A549 (cell line): ENCODE results near the gene ADAMTS2. TPM values are rescaled to one million over a fixed set of nuclear protein-coding genes. Genes with fewer than 3 reads are reported as not detected.

Source experiments
- ATAC-seq, 2 experiments: fragments of 200-7000 bp in 1 of 2; fragments of >200 bp in 1 of 2; cut with Nextera tagmentation in 1 of 2; cut with Tn5 transposase in 1 of 2; 3 replicates each; pipeline versions ENCODE4 v1.8.0 to v1.9.1; 2018 to 2020; ENCODE audit warnings: mild to moderate bottlenecking in 1 of 2, moderate library complexity in 1 of 2
- CTCF ChIA-PET: fragments of 300-600 bp; sonication (Branson Sonifier 250); formaldehyde crosslinking; extraction: SDS; loops from one replicate; lab custom pipeline; 2021; ENCODE audit warnings: antibody characterized with exemption, inconsistent platforms; lab: Yijun Ruan, JAX
- POLR2A ChIA-PET: fragments of 350-600 bp; formaldehyde crosslinking; extraction: SDS; loops from one replicate; lab custom pipeline; 2021; ENCODE audit warnings: antibody characterized with exemption, inconsistent platforms; lab: Yijun Ruan, JAX
- DNase-seq, 2 experiments: peaks; one replicate each; pipeline versions ENCODE4 v3.0.0 to v3.0.0-alpha.2; 2011 to 2016; ENCODE audit warnings: low read depth in 1 of 2, low spot score in 1 of 2
- FAIRE-seq: peaks from 2 replicates; lab custom pipeline; 2011; peaks lifted over from hg19 to GRCh38; lab: Jason Lieb, UNC
- H3K27ac ChIP-seq, 2 experiments: fragments of >200 bp; sonication (Bioruptor Twin); formaldehyde crosslinking; 3 replicates each; pipeline ENCODE4 v1.5.1; 2016 to 2017
- H3K4me1 ChIP-seq: fragments of >200 bp; sonication (Bioruptor Twin); formaldehyde crosslinking; 3 replicates; pipeline ENCODE4 v1.6.1; 2016
- H3K4me2 ChIP-seq: fragments of >200 bp; sonication (Bioruptor Twin); formaldehyde crosslinking; 3 replicates; pipeline ENCODE4 v1.6.1; 2016
- H3K4me3 ChIP-seq: fragments of >200 bp; sonication (Bioruptor Twin); formaldehyde crosslinking; 3 replicates; pipeline ENCODE4 v1.5.1; 2016
- H3K9me3 ChIP-seq: fragments of >200 bp; sonication (Bioruptor Twin); formaldehyde crosslinking; 3 replicates; pipeline ENCODE4 v1.6.1; 2016
- BHLHE40 ChIP-seq: IDR thresholded peaks from 2 replicates; pipeline ENCODE4 v1.6.1; 2012; ENCODE audit warnings: low read depth, low read length, inconsistent platforms
- CBX8 ChIP-seq: fragments of 200-600 bp; sonication (generic); IDR thresholded peaks from 2 replicates; pipeline ENCODE4 v1.6.1; 2016
- CEBPB ChIP-seq, 2 experiments: fragments of >200 bp in 1 of 2; sonication (Bioruptor Twin) in 1 of 2; formaldehyde crosslinking in 1 of 2; IDR thresholded peaks; 2 replicates each; pipeline ENCODE4 v1.6.1; 2012 to 2016
- ESRRA ChIP-seq: fragments of 150-350 bp; IDR thresholded peaks from 2 replicates; pipeline ENCODE4 v1.6.1; 2014; ENCODE audit warnings: mild to moderate bottlenecking, low read length, borderline replicate concordance
- FOXS1 ChIP-seq: fragments of 250-450 bp; sonication (Bioruptor Pico); IDR thresholded peaks from 2 replicates; pipeline ENCODE4 v1.5.0; 2020; ENCODE audit warnings: mild to moderate bottlenecking, moderate library complexity
- GATA3 ChIP-seq: IDR thresholded peaks from 2 replicates; pipeline ENCODE4 v1.6.1; 2012; ENCODE audit warnings: borderline replicate concordance
- HOXB13 ChIP-seq: fragments of 250-450 bp; sonication (Bioruptor Pico); IDR thresholded peaks from 2 replicates; pipeline ENCODE4 v1.5.0; 2020; ENCODE audit warnings: low read depth, mild to moderate bottlenecking, moderate library complexity
- JUNB ChIP-seq: fragments of >200 bp; sonication (Bioruptor Twin); formaldehyde crosslinking; IDR thresholded peaks from 2 replicates; pipeline ENCODE4 v1.6.1; 2016
- MYC ChIP-seq: IDR thresholded peaks from 2 replicates; pipeline ENCODE4 v1.6.1; 2012; ENCODE audit warnings: mild to moderate bottlenecking, inconsistent platforms, low read length, improper control_type of control experiment, borderline replicate concordance
- PHF8 ChIP-seq: fragments of 200-600 bp; sonication (generic); IDR thresholded peaks from 2 replicates; pipeline ENCODE4 v1.6.1; 2016; ENCODE audit warnings: low read depth, mild to moderate bottlenecking, antibody characterized with exemption, moderate library complexity, borderline replicate concordance
- POLR2AphosphoS2 ChIP-seq: conservative IDR thresholded peaks from 2 replicates; pipeline ENCODE4 v1.6.1; 2012; ENCODE audit warnings: low read length, improper control_type of control experiment, inconsistent platforms
- RARB ChIP-seq: fragments of 250-450 bp; sonication (Bioruptor Pico); IDR thresholded peaks from 2 replicates; pipeline ENCODE4 v1.8.0; 2021; ENCODE audit warnings: mild to moderate bottlenecking, moderate library complexity
- RCOR1 ChIP-seq: fragments of 150-350 bp; IDR thresholded peaks from 2 replicates; pipeline ENCODE4 v1.6.1; 2014; ENCODE audit warnings: antibody characterized with exemption, low read length, low read depth
- RNF2 ChIP-seq: fragments of 200-600 bp; sonication (generic); IDR thresholded peaks from 2 replicates; pipeline ENCODE4 v1.6.1; 2016; ENCODE audit warnings: low read depth, mild to moderate bottlenecking, antibody characterized with exemption, moderate library complexity, borderline replicate concordance
- SREBF2 ChIP-seq: fragments of 450-650 bp; IDR thresholded peaks from 2 replicates; pipeline ENCODE4 v1.6.1; 2014; ENCODE audit warnings: mild to moderate bottlenecking, moderate library complexity
- ZFP36 ChIP-seq: fragments of 450-650 bp; IDR thresholded peaks from 2 replicates; pipeline ENCODE4 v1.6.1; 2014; ENCODE audit warnings: borderline replicate concordance; ENCODE audit not compliant: partially characterized antibody
- WGBS: methylation state at CpG from one replicate; pipeline ENCODE4 v1.1.6; 2017; ENCODE audit errors: missing lambda C conversion rate; 5-methylcytosine and 5-hydroxymethylcytosine counted together
- polyA plus RNA-seq, 4 experiments: library from polyadenylated mRNA; depleted of rRNA in 3 of 4; stranded (reverse); fragments of >200 nt; fragmentation: RNase III in 1 of 4; extraction: RNeasy Plus Mini Kit Qiagen cat#74134 plus additional on column Dnase treatment in 1 of 4; gene quantifications; 2 replicates in 3 of 4; 3 replicates in 1 of 4; pipeline ENCODE4 v1.2.3, GENCODE V29; 2011 to 2017
- TF ChIP-seq, protein P1 (sequence below): IDR thresholded peaks from 2 replicates; pipeline ENCODE4 v1.6.1; 2012; ENCODE audit warnings: low read depth, borderline replicate concordance
- TF ChIP-seq, protein P2 (sequence below): fragments of >200 bp; sonication (Bioruptor Twin); formaldehyde crosslinking; IDR thresholded peaks from 3 replicates; pipeline ENCODE4 v1.6.1; 2016
- TF ChIP-seq, protein P3 (sequence below): fragments of 200-600 bp; sonication (generic); IDR thresholded peaks from 2 replicates; pipeline ENCODE4 v1.6.1; 2016; ENCODE audit warnings: antibody characterized with exemption, mild to moderate bottlenecking, moderate library complexity
- TF ChIP-seq, protein P4 (sequence below): fragments of 250-450 bp; sonication (Bioruptor Pico); IDR thresholded peaks from 2 replicates; pipeline ENCODE4 v1.5.0; 2021; ENCODE audit warnings: mild to moderate bottlenecking, moderate library complexity, borderline replicate concordance

ADAMTS2 gene
- polyA plus RNA-seq, 2 of the 4 experiments (the other 2 are of a cell fraction) = not detected

DNA sequence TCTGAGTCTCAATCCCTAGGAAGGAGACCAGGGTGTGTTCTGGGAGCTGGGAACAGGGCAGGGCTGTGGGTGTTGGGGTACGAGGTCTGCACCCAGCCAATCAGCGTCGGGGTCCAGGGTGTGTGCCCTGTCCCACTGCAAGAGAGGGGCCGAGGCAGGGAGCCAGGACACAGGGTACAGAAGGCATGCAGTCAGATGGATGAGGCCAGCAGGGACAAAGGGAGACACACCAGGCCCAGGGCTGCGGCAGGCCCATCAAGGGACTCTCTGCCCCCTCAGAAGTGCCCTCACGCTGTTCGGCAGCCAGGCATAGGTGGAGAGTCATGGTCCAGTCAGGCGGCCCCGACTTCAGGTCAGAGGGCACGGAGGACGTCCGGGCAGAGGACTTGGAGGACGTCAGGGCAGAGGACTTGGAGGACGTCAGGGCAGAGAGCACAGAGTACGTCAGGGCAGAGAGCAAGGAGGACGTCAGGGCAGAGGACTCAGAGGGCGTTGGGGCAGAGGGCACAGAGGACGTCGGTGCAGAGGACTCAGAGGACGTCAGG is 28.8 kb upstream of the ADAMTS2 start:
- 23% methylated on average over 17 of the region's 20 CpGs for WGBS
- ChIA-PET POLR2A (no interaction called here), CTCF (no interaction called here)
- ATAC-seq (no peak), FAIRE-seq (no peak), DNase-seq (no peak)
- H3K9me3 ChIP-seq = no peaks in the 10 kb centered on the region
- H3K4me3 ChIP-seq = no peak overlapping the region
- H3K4me2 ChIP-seq = no peak overlapping the region
- H3K27ac ChIP-seq = no peak overlapping the region
- no peaks in the 10 kb centered on the region for H3K4me1 ChIP-seq
- TF ChIP-seq POLR2AphosphoS2 = no peak
- no peak for TF ChIP-seq GATA3
- no peak for TF ChIP-seq BHLHE40
- TF ChIP-seq, protein P1, sequence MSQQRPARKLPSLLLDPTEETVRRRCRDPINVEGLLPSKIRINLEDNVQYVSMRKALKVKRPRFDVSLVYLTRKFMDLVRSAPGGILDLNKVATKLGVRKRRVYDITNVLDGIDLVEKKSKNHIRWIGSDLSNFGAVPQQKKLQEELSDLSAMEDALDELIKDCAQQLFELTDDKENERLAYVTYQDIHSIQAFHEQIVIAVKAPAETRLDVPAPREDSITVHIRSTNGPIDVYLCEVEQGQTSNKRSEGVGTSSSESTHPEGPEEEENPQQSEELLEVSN = no peak
- TF ChIP-seq ZFP36 = no peak
- TF ChIP-seq, protein P2, sequence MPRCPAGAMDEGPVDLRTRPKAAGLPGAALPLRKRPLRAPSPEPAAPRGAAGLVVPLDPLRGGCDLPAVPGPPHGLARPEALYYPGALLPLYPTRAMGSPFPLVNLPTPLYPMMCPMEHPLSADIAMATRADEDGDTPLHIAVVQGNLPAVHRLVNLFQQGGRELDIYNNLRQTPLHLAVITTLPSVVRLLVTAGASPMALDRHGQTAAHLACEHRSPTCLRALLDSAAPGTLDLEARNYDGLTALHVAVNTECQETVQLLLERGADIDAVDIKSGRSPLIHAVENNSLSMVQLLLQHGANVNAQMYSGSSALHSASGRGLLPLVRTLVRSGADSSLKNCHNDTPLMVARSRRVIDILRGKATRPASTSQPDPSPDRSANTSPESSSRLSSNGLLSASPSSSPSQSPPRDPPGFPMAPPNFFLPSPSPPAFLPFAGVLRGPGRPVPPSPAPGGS = no peak
- TF ChIP-seq CBX8 = no peak
- no peak for TF ChIP-seq FOXS1 (CRISPR knock-in tag)
- TF ChIP-seq CEBPB (IDR thresholded peaks at IDR 0.05) = no peak
- TF ChIP-seq, protein P3, sequence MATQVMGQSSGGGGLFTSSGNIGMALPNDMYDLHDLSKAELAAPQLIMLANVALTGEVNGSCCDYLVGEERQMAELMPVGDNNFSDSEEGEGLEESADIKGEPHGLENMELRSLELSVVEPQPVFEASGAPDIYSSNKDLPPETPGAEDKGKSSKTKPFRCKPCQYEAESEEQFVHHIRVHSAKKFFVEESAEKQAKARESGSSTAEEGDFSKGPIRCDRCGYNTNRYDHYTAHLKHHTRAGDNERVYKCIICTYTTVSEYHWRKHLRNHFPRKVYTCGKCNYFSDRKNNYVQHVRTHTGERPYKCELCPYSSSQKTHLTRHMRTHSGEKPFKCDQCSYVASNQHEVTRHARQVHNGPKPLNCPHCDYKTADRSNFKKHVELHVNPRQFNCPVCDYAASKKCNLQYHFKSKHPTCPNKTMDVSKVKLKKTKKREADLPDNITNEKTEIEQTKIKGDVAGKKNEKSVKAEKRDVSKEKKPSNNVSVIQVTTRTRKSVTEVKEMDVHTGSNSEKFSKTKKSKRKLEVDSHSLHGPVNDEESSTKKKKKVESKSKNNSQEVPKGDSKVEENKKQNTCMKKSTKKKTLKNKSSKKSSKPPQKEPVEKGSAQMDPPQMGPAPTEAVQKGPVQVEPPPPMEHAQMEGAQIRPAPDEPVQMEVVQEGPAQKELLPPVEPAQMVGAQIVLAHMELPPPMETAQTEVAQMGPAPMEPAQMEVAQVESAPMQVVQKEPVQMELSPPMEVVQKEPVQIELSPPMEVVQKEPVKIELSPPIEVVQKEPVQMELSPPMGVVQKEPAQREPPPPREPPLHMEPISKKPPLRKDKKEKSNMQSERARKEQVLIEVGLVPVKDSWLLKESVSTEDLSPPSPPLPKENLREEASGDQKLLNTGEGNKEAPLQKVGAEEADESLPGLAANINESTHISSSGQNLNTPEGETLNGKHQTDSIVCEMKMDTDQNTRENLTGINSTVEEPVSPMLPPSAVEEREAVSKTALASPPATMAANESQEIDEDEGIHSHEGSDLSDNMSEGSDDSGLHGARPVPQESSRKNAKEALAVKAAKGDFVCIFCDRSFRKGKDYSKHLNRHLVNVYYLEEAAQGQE = no peak
- no peak for TF ChIP-seq ESRRA
- no peak for TF ChIP-seq HOXB13
- TF ChIP-seq RCOR1 = no peak
- TF ChIP-seq RNF2 = no peak
- TF ChIP-seq RARB = no peak
- TF ChIP-seq MYC = no peak
- TF ChIP-seq, protein P4, sequence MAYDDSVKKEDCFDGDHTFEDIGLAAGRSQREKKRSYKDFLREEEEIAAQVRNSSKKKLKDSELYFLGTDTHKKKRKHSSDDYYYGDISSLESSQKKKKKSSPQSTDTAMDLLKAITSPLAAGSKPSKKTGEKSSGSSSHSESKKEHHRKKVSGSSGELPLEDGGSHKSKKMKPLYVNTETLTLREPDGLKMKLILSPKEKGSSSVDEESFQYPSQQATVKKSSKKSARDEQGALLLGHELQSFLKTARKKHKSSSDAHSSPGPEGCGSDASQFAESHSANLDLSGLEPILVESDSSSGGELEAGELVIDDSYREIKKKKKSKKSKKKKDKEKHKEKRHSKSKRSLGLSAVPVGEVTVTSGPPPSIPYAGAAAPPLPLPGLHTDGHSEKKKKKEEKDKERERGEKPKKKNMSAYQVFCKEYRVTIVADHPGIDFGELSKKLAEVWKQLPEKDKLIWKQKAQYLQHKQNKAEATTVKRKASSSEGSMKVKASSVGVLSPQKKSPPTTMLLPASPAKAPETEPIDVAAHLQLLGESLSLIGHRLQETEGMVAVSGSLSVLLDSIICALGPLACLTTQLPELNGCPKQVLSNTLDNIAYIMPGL (CRISPR knock-in tag) = no peak
- no peak for TF ChIP-seq SREBF2
- no peak for TF ChIP-seq PHF8
- TF ChIP-seq JUNB = no peak
- TF ChIP-seq, all 56 proteins: peak for 0
